CD4-positive, alpha-beta T cell (primary cell): ENCODE results near the gene A1BG. TPM values are rescaled to one million over a fixed set of nuclear protein-coding genes. Genes with fewer than 3 reads are reported as not detected.

Experiments used
- ATAC-seq: fragments of 200-7000 bp; cut with Tn5 transposase; one replicate; pipeline ENCODE4 v1.10.0; 2022; ENCODE audit warnings: mild to moderate bottlenecking; ENCODE audit not compliant: poor library complexity
- CTCF ChIA-PET: fragments of 350-600 bp; sonication (Branson Sonifier 250); formaldehyde crosslinking; loops from one replicate; lab custom pipeline; 2021; ENCODE audit warnings: antibody characterized with exemption, inconsistent platforms; lab: Charles Lee
- POLR2A ChIA-PET: fragments of 350-600 bp; sonication (Branson Sonifier 250); formaldehyde crosslinking; loops from one replicate; lab custom pipeline; 2021; ENCODE audit warnings: antibody characterized with exemption, inconsistent platforms; lab: Charles Lee
- DNase-seq, 14 experiments: peaks; one replicate each; pipeline ENCODE4 v3.0.0-alpha.2; 2013 to 2020; ENCODE audit warnings: mixed read lengths in 2 of 14
- H3K27ac ChIP-seq, 2 donors: one replicate each; pipeline versions ENCODE4 v1.5.1 to v1.7.0; 2013; ENCODE audit warnings: low read length in 2 of 2, low read depth in 1 of 2, mild to moderate bottlenecking in 1 of 2
- H3K27me3 ChIP-seq, 2 experiments: 1 replicate in 1 of 2; 2 replicates in 1 of 2; pipeline versions ENCODE4 v1.6.1 to v1.7.0; 2013; ENCODE audit warnings: low read length in 2 of 2, control low read depth in 1 of 2, mild to moderate bottlenecking in 1 of 2, moderate library complexity in 1 of 2; ENCODE audit not compliant: insufficient read depth in 2 of 2, control insufficient read depth in 1 of 2
- H3K36me3 ChIP-seq: one replicate; pipeline ENCODE4 v1.6.1; 2013; ENCODE audit warnings: low read length, control low read depth; ENCODE audit not compliant: insufficient read depth
- H3K4me1 ChIP-seq: one replicate; pipeline ENCODE4 v1.6.1; 2013; ENCODE audit warnings: low read length, control low read depth; ENCODE audit not compliant: insufficient read depth
- H3K4me3 ChIP-seq: one replicate; pipeline ENCODE4 v1.5.1; 2013; ENCODE audit warnings: mild to moderate bottlenecking, low read length, moderate library complexity
- H3K9me3 ChIP-seq, 2 experiments: 1 replicate in 1 of 2; 2 replicates in 1 of 2; pipeline versions ENCODE4 v1.6.1 to v1.7.0; 2013; ENCODE audit warnings: low read length in 2 of 2, mild to moderate bottlenecking in 2 of 2, control low read depth in 1 of 2, moderate library complexity in 1 of 2; ENCODE audit not compliant: control insufficient read depth in 1 of 2, insufficient read depth in 1 of 2
- H3K27ac Mint-ChIP-seq: one replicate; pipeline ENCODE4 v1.8.0; 2020; ENCODE audit warnings: mixed read lengths
- H3K27me3 Mint-ChIP-seq: one replicate; pipeline ENCODE4 v1.8.0; 2021; ENCODE audit warnings: mixed read lengths
- H3K36me3 Mint-ChIP-seq: one replicate; pipeline ENCODE4 v1.8.0; 2021; ENCODE audit warnings: low read depth, mixed read lengths
- H3K4me1 Mint-ChIP-seq: one replicate; pipeline ENCODE4 v1.8.0; 2021; ENCODE audit warnings: low read depth, mixed read lengths
- H3K4me3 Mint-ChIP-seq: one replicate; pipeline ENCODE4 v1.8.0; 2020; ENCODE audit warnings: mild to moderate bottlenecking, mixed read lengths
- H3K9me3 Mint-ChIP-seq: one replicate; pipeline ENCODE4 v1.8.0; 2020; ENCODE audit warnings: mixed read lengths
- CTCF ChIP-seq: fragments of 200-600 bp; IDR thresholded peaks from one replicate; pipeline ENCODE4 v1.8.0; 2022; ENCODE audit warnings: antibody characterized with exemption, mild to moderate bottlenecking
- intact Hi-C, 2 experiments: fragments of 100-400 bp; cut with DNase I in 1 of 2; cut with micrococcal nuclease in 1 of 2; formaldehyde crosslinking; loops; one replicate each; pipeline versions ENCODE4 v1.15.1 to v1.9.0; 2023 to 2025; cut with DNase I, micrococcal nuclease
- total RNA-seq, 174 experiments: library from RNA in 2 of 174; stranded (reverse) in 2 of 174; gene quantifications; one replicate each; pipeline ENCODE4 v1.2.3 and lab custom pipeline; 2021 to 2026

Gene A1BG
- total RNA-seq, 2 experiments from 2014 or later = 7.6 to 8.4 TPM

- Mint-ChIP-seq H3K9me3 (no peaks in the 10 kb centered on the region), H3K4me3 (no peak overlapping the region), H3K4me1 (peaks cover 2% of the 10 kb centered on the region), H3K27me3 (no peaks in the 10 kb centered on the region), H3K36me3 (no peaks in the 10 kb centered on the region), H3K27ac (no peak overlapping the region)
- CTCF ChIA-PET = no interaction called here
- H3K36me3 ChIP-seq = no peaks in the 10 kb centered on the region
- no peaks in the 10 kb centered on the region for H3K9me3 ChIP-seq
- H3K27me3 ChIP-seq = no peaks in the 10 kb centered on the region
- POLR2A ChIA-PET = no interaction called here
- DNase-seq (no peak), ATAC-seq (no peak)
- TF ChIP-seq CTCF = no peak
- no peak overlapping the region for H3K4me3 ChIP-seq
- peaks cover 3% of the 10 kb centered on the region for H3K4me1 ChIP-seq
- intact Hi-C loops = loop anchor here in 1 of 2 experiments (10.0 kb wide), 1 partner anchor 1699 kb away; the partner anchor contains the start of gene ZNF835
- H3K27ac ChIP-seq = no peak overlapping the region
Measured at GRCh38 chr19:58374200-58374599, 20.9 kb upstream of the A1BG start.

- H3K4me1 Mint-ChIP-seq = no peaks in the 10 kb centered on the region
- TF ChIP-seq CTCF = no peak
- no peak for ATAC-seq
- H3K27ac Mint-ChIP-seq = no peak overlapping the region
- intact Hi-C loops = loop anchor here in 1 of 2 experiments (10.0 kb wide), 1 partner anchor 1698 kb away; the partner anchor contains the start of gene ZNF835
- H3K4me1 ChIP-seq = no peaks in the 10 kb centered on the region
- H3K9me3 Mint-ChIP-seq = no peaks in the 10 kb centered on the region
- H3K27me3 ChIP-seq = no peaks in the 10 kb centered on the region
- no peaks in the 10 kb centered on the region for H3K9me3 ChIP-seq
- H3K4me3 Mint-ChIP-seq = no peak overlapping the region
- H3K27ac ChIP-seq = no peak overlapping the region
- CTCF ChIA-PET = no interaction called here
- no peaks in the 10 kb centered on the region for H3K27me3 Mint-ChIP-seq
- no peak overlapping the region for H3K4me3 ChIP-seq
- DNase-seq = no peak
- H3K36me3 ChIP-seq = no peaks in the 10 kb centered on the region
- POLR2A ChIA-PET = no interaction called here
- H3K36me3 Mint-ChIP-seq = no peaks in the 10 kb centered on the region
Measured at GRCh38 chr19:58372311-58373133, 19.2 kb upstream of the A1BG start.

GRCh38 chr19:58368561-58369360 lies 15.5 kb upstream of the A1BG start:
- H3K36me3 ChIP-seq = no peaks in the 10 kb centered on the region
- no peaks in the 10 kb centered on the region for H3K27me3 ChIP-seq
- no peak overlapping the region for H3K27ac ChIP-seq
- H3K9me3 Mint-ChIP-seq = no peaks in the 10 kb centered on the region
- H3K4me3 ChIP-seq = no peak overlapping the region
- H3K9me3 ChIP-seq = no peaks in the 10 kb centered on the region
- no peaks in the 10 kb centered on the region for H3K27me3 Mint-ChIP-seq
- ChIA-PET POLR2A (no interaction called here), CTCF (no interaction called here)
- H3K36me3 Mint-ChIP-seq = no peaks in the 10 kb centered on the region
- intact Hi-C loops = no loop called here
- H3K4me1 Mint-ChIP-seq = no peaks in the 10 kb centered on the region
- no peak overlapping the region for H3K4me3 Mint-ChIP-seq
- H3K27ac Mint-ChIP-seq = no peak overlapping the region
- no peaks in the 10 kb centered on the region for H3K4me1 ChIP-seq
- ATAC-seq = no peak
- DNase-seq = peak in 1 of 14 experiments; percentile 23
- no peak for TF ChIP-seq CTCF
